Cardiac muscle cell (in vitro differentiated cells and primary cell): Measurements from ENCODE around the gene BRAT1. TPM values are rescaled to one million over a fixed set of nuclear protein-coding genes. Genes with fewer than 3 reads are reported as not detected.

Source experiments
- DNase-seq, 2 donors: peaks; one replicate each; pipeline versions ENCODE4 v3.0.0 to v3.0.0-alpha.2; 2010 to 2017; ENCODE audit warnings: low read depth in 1 of 2, low spot score in 1 of 2
- H3K27ac ChIP-seq: fragments of 200-600 bp; sonication (generic); 2 replicates; pipeline ENCODE4 v1.5.1; 2016
- H3K27me3 ChIP-seq: fragments of 200-600 bp; sonication (generic); 2 replicates; pipeline ENCODE4 v1.6.0; 2016; ENCODE audit warnings: control low read depth
- H3K36me3 ChIP-seq: fragments of 200-600 bp; sonication (generic); 2 replicates; pipeline ENCODE4 v1.5.1; 2016; ENCODE audit warnings: control low read depth
- H3K4me1 ChIP-seq: fragments of 200-600 bp; sonication (generic); 2 replicates; pipeline ENCODE4 v1.8.1; 2017; ENCODE audit warnings: low read depth, mild to moderate bottlenecking, mixed run types
- H3K4me3 ChIP-seq: fragments of 200-600 bp; sonication (generic); 2 replicates; pipeline ENCODE4 v1.5.1; 2016; ENCODE audit warnings: mild to moderate bottlenecking
- H3K9me3 ChIP-seq: fragments of 200-600 bp; sonication (generic); 2 replicates; pipeline ENCODE4 v1.5.1; 2017; ENCODE audit warnings: low read depth, mild to moderate bottlenecking, control low read depth
- polyA plus RNA-seq: library from polyadenylated mRNA; unstranded; fragments of >200 nt; fragmentation: Nextera tagmentation; extraction: Ambion mirVana; gene quantifications from 2 replicates; pipeline ENCODE4 v1.2.1, GENCODE V29; 2016
- total RNA-seq: library from RNA; depleted of rRNA; stranded (reverse); fragments of >200 nt; gene quantifications from 2 replicates; pipeline ENCODE4 v1.2.3, GENCODE V29; 2016
- TF ChIP-seq, protein P1 (sequence below): IDR thresholded peaks from 2 replicates; pipeline ENCODE4 v1.5.1; 2012; ENCODE audit warnings: low read depth, mild to moderate bottlenecking, low read length

Gene BRAT1
- total and polyA plus RNA-seq, 2 experiments from 2014 or later, result 80.5 to 109 TPM

DNA sequence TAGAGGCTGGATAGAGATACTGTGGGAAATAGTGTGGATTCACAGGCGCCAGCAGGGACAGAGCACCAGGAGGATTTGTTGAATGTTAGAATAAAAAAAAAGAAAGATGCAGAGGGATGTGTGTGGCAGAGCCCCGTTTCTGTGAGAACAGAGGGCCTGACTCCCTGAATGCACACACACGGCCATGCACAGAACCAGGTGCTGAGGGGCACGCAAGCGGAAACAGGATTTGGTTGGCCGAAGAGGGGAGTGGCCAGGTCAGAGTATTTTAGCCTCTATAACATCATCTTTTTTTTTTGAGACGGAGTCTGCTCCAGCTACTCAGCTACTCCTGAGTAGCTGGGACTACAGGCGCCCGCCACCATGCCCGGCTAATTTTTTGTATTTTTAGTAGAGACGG is 25.3 kb upstream of the BRAT1 start:
- no peak for DNase-seq
- Histone ChIP-seq H3K4me3 (no peak overlapping the region), H3K27ac (no peak overlapping the region), H3K27me3 (no peaks in the 10 kb centered on the region), H3K4me1 (peaks cover 4% of the 10 kb centered on the region), H3K9me3 (no peaks in the 10 kb centered on the region), H3K36me3 (peaks cover 9% of the 10 kb centered on the region)
- TF ChIP-seq, protein P1, sequence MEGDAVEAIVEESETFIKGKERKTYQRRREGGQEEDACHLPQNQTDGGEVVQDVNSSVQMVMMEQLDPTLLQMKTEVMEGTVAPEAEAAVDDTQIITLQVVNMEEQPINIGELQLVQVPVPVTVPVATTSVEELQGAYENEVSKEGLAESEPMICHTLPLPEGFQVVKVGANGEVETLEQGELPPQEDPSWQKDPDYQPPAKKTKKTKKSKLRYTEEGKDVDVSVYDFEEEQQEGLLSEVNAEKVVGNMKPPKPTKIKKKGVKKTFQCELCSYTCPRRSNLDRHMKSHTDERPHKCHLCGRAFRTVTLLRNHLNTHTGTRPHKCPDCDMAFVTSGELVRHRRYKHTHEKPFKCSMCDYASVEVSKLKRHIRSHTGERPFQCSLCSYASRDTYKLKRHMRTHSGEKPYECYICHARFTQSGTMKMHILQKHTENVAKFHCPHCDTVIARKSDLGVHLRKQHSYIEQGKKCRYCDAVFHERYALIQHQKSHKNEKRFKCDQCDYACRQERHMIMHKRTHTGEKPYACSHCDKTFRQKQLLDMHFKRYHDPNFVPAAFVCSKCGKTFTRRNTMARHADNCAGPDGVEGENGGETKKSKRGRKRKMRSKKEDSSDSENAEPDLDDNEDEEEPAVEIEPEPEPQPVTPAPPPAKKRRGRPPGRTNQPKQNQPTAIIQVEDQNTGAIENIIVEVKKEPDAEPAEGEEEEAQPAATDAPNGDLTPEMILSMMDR, result no peak

- no peak overlapping the region for H3K4me3 ChIP-seq
- no peaks in the 10 kb centered on the region for H3K9me3 ChIP-seq
- no peaks in the 10 kb centered on the region for H3K27me3 ChIP-seq
- TF ChIP-seq, protein P1, result no peak
- peaks cover 4% of the 10 kb centered on the region for H3K4me1 ChIP-seq
- H3K36me3 ChIP-seq, result peaks cover 8% of the 10 kb centered on the region
- DNase-seq, result no peak
- H3K27ac ChIP-seq, result no peak overlapping the region
These were observed 22.8 kb upstream of the BRAT1 start for GRCh38 chr7:2577914-2578680.

DNA sequence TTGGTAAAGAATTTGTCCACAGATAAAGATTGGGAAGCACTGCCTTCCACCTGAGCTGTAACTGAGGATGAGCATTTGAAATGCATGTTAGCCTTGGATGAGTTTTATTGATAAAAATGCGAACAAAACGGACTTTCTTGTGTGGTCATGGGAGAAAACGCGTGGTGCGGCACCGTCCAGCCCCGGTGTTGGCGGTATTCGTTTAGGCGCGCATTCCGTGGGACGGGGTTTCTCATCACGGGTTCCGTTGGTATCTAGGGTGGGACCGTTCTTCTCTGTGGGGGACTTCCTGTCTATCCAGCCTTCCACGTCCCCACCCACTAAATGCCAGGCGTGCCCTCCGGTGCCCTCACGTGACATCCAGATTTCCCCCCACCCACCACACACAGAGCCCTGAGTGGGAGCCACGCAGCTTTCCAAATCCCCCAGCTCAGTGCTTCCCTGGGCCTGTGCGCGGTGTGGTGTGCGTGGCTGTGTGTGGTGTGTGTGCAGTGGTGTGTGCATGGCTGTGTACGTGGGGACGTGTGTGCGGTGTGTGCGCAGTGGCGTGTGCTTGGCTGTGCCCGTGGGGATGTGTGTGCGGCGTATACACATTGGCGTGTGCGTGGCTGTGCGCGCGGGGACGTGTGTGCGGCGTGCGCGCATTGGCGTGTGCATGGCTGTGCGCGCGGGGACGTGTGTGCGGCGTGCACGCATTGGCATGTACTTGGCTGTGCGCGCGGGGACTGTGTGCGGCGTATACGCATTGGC is 21.6 kb upstream of the BRAT1 start:
- H3K27me3 ChIP-seq, result no peaks in the 10 kb centered on the region
- no peaks in the 10 kb centered on the region for H3K9me3 ChIP-seq
- TF ChIP-seq, protein P1, result no peak
- DNase-seq, result no peak
- H3K27ac ChIP-seq, result no peak overlapping the region
- H3K36me3 ChIP-seq, result peaks cover 8% of the 10 kb centered on the region
- no peak overlapping the region for H3K4me3 ChIP-seq
- H3K4me1 ChIP-seq, result peaks cover 4% of the 10 kb centered on the region

- peaks cover 8% of the 10 kb centered on the region for H3K36me3 ChIP-seq
- DNase-seq, result peak in 1 of 2 donors; percentile 29
- H3K27me3 ChIP-seq, result no peaks in the 10 kb centered on the region
- peaks cover 9% of the 10 kb centered on the region for H3K4me1 ChIP-seq
- H3K27ac ChIP-seq, result peak overlapping the region; percentile 23
- H3K4me3 ChIP-seq, result no peak overlapping the region
- TF ChIP-seq, protein P1, result no peak
- H3K9me3 ChIP-seq, result no peaks in the 10 kb centered on the region
These were observed 20.5 kb upstream of the BRAT1 start for GRCh38 chr7:2575733-2576340.

DNA sequence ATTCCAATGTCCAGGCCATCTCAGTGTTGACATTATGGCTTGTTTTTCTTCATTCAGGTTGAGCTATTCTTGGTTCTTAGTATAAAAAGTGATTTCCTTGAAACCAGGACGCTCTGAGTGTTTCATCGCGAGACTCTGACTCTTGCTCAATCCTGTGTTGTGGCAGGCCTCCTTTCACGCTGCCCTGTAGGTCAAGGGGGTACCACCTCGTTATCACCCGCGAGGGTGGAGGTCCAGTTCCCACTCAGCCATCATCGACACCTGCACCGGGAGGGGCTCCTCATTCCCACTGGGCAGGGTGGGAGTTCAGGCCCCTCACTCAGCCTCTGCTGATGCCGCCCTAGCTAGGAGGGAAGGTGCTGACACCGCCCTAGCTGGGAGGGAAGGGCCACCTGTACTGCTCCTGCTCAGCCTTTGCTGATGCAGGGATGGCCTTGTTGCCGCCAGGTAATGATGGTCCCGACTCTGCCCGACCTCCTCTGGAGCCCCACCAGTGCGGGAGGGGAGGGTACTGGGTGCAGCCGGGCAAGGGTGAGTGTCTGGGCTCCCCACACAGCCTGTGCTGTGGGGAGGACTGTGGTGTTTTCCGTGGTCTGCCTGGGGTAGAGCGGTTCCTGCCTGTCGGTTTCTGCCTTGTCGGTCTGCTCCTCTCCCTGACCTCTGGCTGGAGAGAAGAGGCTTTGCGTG is 19.9 kb upstream of the BRAT1 start:
- TF ChIP-seq, protein P1, result no peak

More for the DNA sequence above, 19.9 kb upstream of the BRAT1 start:
- Histone ChIP-seq H3K36me3 (peaks cover 8% of the 10 kb centered on the region), H3K27ac (no peak overlapping the region), H3K4me1 (peaks cover 9% of the 10 kb centered on the region), H3K9me3 (no peaks in the 10 kb centered on the region), H3K4me3 (no peak overlapping the region), H3K27me3 (no peaks in the 10 kb centered on the region)
- no peak for DNase-seq
